BE2C (cell line): Measurements from ENCODE around the gene TRPV6.

Experiments used
- DNase-seq: peaks from one replicate; pipeline ENCODE4 v3.0.0-alpha.2; 2020
- H3K27me3 ChIP-seq: fragments of 250-450 bp; sonication (Bioruptor Pico); 2 replicates; pipeline ENCODE4 v1.5.1; 2020; ENCODE audit warnings: mild to moderate bottlenecking
- H3K36me3 ChIP-seq: fragments of 250-450 bp; sonication (Bioruptor Pico); 2 replicates; pipeline ENCODE4 v1.5.1; 2020; ENCODE audit warnings: mild to moderate bottlenecking
- H3K4me1 ChIP-seq: fragments of 250-450 bp; sonication (Bioruptor Pico); 2 replicates; pipeline ENCODE4 v1.5.1; 2020
- H3K4me3 ChIP-seq: 2 replicates; pipeline ENCODE4 v1.5.1; 2011; ENCODE audit warnings: low read depth, low read length
- H3K9me3 ChIP-seq: fragments of 250-450 bp; sonication (Bioruptor Pico); 2 replicates; pipeline ENCODE4 v1.5.1; 2020
- CTCF ChIP-seq: IDR thresholded peaks from 2 replicates; pipeline ENCODE4 v1.5.1; 2012; ENCODE audit warnings: mild to moderate bottlenecking, low read depth, low read length

Gene TRPV6

GRCh38 chr7:142930126-142930730 lies 44.7 kb upstream of the TRPV6 start:
- H3K27me3 ChIP-seq: no peaks in the 10 kb centered on the region
- no peak for TF ChIP-seq CTCF

GRCh38 chr7:142927949-142928348 lies 42.4 kb upstream of the TRPV6 start:
- H3K4me3 ChIP-seq: no peak overlapping the region

More at GRCh38 chr7:142930126-142930730, 44.7 kb upstream of the TRPV6 start:
- Histone ChIP-seq H3K36me3 (no peaks in the 10 kb centered on the region), H3K4me3 (no peak overlapping the region), H3K9me3 (no peaks in the 10 kb centered on the region), H3K4me1 (no peaks in the 10 kb centered on the region)
- DNase-seq: no peak

GRCh38 chr7:142927085-142927745 lies 41.7 kb upstream of the TRPV6 start:
- no peak for TF ChIP-seq CTCF
- DNase-seq: no peak

More at GRCh38 chr7:142927949-142928348, 42.4 kb upstream of the TRPV6 start:
- TF ChIP-seq CTCF: no peak
- Histone ChIP-seq H3K27me3 (no peaks in the 10 kb centered on the region), H3K36me3 (no peaks in the 10 kb centered on the region), H3K4me1 (no peaks in the 10 kb centered on the region), H3K9me3 (no peaks in the 10 kb centered on the region)
- no peak for DNase-seq

GRCh38 chr7:142925413-142925812 lies 39.9 kb upstream of the TRPV6 start:
- no peaks in the 10 kb centered on the region for H3K4me1 ChIP-seq
- no peak for DNase-seq
- no peaks in the 10 kb centered on the region for H3K36me3 ChIP-seq
- no peak overlapping the region for H3K4me3 ChIP-seq
- H3K27me3 ChIP-seq: no peaks in the 10 kb centered on the region
- TF ChIP-seq CTCF: no peak
- no peaks in the 10 kb centered on the region for H3K9me3 ChIP-seq

More at GRCh38 chr7:142927085-142927745, 41.7 kb upstream of the TRPV6 start:
- Histone ChIP-seq H3K4me3 (no peak overlapping the region), H3K27me3 (no peaks in the 10 kb centered on the region), H3K9me3 (no peaks in the 10 kb centered on the region), H3K4me1 (no peaks in the 10 kb centered on the region), H3K36me3 (no peaks in the 10 kb centered on the region)

GRCh38 chr7:142923391-142923790 lies 37.8 kb upstream of the TRPV6 start:
- TF ChIP-seq CTCF: no peak
- no peaks in the 10 kb centered on the region for H3K27me3 ChIP-seq
- H3K4me1 ChIP-seq: no peaks in the 10 kb centered on the region
- no peak overlapping the region for H3K4me3 ChIP-seq
- H3K36me3 ChIP-seq: no peaks in the 10 kb centered on the region
- H3K9me3 ChIP-seq: no peaks in the 10 kb centered on the region
- DNase-seq: no peak

- no peaks in the 10 kb centered on the region for H3K27me3 ChIP-seq
- no peak for TF ChIP-seq CTCF
- H3K9me3 ChIP-seq: no peaks in the 10 kb centered on the region
- no peaks in the 10 kb centered on the region for H3K4me1 ChIP-seq
- H3K4me3 ChIP-seq: no peak overlapping the region
- H3K36me3 ChIP-seq: no peaks in the 10 kb centered on the region
- no peak for DNase-seq
Measured at GRCh38 chr7:142919656-142920055, 34.1 kb upstream of the TRPV6 start.
